Parathyroid adenoma (tissue), 2 donors: ENCODE measurements around the gene ARMH3.

Source experiments
- H2AFZ ChIP-seq: fragments of 300-600 bp; sonication (generic); one replicate; pipeline ENCODE4 v1.7.0; 2017; ENCODE audit warnings: antibody characterized with exemption, mild to moderate bottlenecking
- H3K27ac ChIP-seq: fragments of 300-600 bp; sonication (generic); one replicate; pipeline ENCODE4 v1.7.0; 2017
- H3K27me3 ChIP-seq: fragments of 300-600 bp; sonication (generic); one replicate; pipeline ENCODE4 v1.7.0; 2017; ENCODE audit warnings: low read length; ENCODE audit not compliant: control insufficient read depth, insufficient read depth
- H3K36me3 ChIP-seq: fragments of 300-600 bp; sonication (generic); one replicate; pipeline ENCODE4 v1.7.0; 2017; ENCODE audit warnings: low read length; ENCODE audit not compliant: control insufficient read depth, insufficient read depth
- H3K4me1 ChIP-seq: fragments of 300-600 bp; sonication (generic); one replicate; pipeline ENCODE4 v1.7.0; 2017; ENCODE audit warnings: control low read depth
- H3K4me2 ChIP-seq: fragments of 300-600 bp; sonication (generic); one replicate; pipeline ENCODE4 v1.7.0; 2017; ENCODE audit warnings: low read length
- H3K4me3 ChIP-seq: fragments of 300-600 bp; sonication (generic); one replicate; pipeline ENCODE4 v1.7.0; 2017; ENCODE audit warnings: low read depth, low read length
- H3K79me2 ChIP-seq: fragments of 300-600 bp; sonication (generic); one replicate; pipeline ENCODE4 v1.7.0; 2017; ENCODE audit warnings: control low read depth
- H3K9ac ChIP-seq: fragments of 300-600 bp; sonication (generic); one replicate; pipeline ENCODE4 v1.7.0; 2017; ENCODE audit warnings: mild to moderate bottlenecking
- H3K9me3 ChIP-seq: fragments of 300-600 bp; sonication (generic); one replicate; pipeline ENCODE4 v1.7.0; 2017; ENCODE audit warnings: low read length; ENCODE audit not compliant: control insufficient read depth
- TF ChIP-seq, protein P1 (sequence below): fragments of 300-600 bp; sonication (generic); IDR thresholded peaks from one replicate; pipeline ENCODE4 v1.7.0; 2017; ENCODE audit warnings: antibody characterized with exemption, mild to moderate bottlenecking
- donor health status: primary hyperparathyroidism.

Gene ARMH3

GRCh38 chr10:102086196-102086595 is 30.2 kb upstream of the ARMH3 start:
- no peaks in the 10 kb centered on the region for H3K27me3 ChIP-seq
- H3K79me2 ChIP-seq = no peaks in the 10 kb centered on the region
- H3K27ac ChIP-seq = no peak overlapping the region
- H3K4me3 ChIP-seq = no peak overlapping the region
- no peaks in the 10 kb centered on the region for H3K9me3 ChIP-seq
- no peak overlapping the region for H2AFZ ChIP-seq
- TF ChIP-seq, protein P1, sequence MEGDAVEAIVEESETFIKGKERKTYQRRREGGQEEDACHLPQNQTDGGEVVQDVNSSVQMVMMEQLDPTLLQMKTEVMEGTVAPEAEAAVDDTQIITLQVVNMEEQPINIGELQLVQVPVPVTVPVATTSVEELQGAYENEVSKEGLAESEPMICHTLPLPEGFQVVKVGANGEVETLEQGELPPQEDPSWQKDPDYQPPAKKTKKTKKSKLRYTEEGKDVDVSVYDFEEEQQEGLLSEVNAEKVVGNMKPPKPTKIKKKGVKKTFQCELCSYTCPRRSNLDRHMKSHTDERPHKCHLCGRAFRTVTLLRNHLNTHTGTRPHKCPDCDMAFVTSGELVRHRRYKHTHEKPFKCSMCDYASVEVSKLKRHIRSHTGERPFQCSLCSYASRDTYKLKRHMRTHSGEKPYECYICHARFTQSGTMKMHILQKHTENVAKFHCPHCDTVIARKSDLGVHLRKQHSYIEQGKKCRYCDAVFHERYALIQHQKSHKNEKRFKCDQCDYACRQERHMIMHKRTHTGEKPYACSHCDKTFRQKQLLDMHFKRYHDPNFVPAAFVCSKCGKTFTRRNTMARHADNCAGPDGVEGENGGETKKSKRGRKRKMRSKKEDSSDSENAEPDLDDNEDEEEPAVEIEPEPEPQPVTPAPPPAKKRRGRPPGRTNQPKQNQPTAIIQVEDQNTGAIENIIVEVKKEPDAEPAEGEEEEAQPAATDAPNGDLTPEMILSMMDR = no peak
- no peaks in the 10 kb centered on the region for H3K4me1 ChIP-seq
- no peaks in the 10 kb centered on the region for H3K36me3 ChIP-seq
- no peak overlapping the region for H3K4me2 ChIP-seq
- H3K9ac ChIP-seq = no peak overlapping the region

GRCh38 chr10:102085336-102085735 is 29.4 kb upstream of the ARMH3 start:
- H3K4me1 ChIP-seq = no peaks in the 10 kb centered on the region
- no peak overlapping the region for H2AFZ ChIP-seq
- no peaks in the 10 kb centered on the region for H3K9me3 ChIP-seq
- H3K4me2 ChIP-seq = no peak overlapping the region
- H3K36me3 ChIP-seq = no peaks in the 10 kb centered on the region
- no peak overlapping the region for H3K9ac ChIP-seq
- H3K4me3 ChIP-seq = no peak overlapping the region
- H3K27me3 ChIP-seq = no peaks in the 10 kb centered on the region
- H3K79me2 ChIP-seq = no peaks in the 10 kb centered on the region
- TF ChIP-seq, protein P1 = no peak
- no peak overlapping the region for H3K27ac ChIP-seq

DNA sequence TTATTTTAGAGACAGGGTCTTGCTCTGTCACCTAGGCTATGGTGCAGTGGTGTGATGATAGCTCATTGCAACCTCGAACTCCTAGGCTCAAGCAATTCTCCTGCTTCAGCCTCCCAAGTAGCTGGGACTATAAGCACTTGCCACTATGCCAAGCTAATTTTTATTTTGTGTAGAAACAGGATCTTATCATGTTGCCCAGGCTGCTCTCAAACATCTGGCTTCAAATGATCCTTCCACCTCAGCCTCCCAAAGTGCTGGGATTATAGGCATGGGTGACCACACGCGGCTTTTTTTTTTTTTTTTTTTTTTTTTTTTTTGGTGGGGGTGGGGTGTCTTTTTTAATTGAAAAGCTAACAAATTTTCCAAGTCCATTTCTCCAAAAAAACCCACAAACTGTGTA is 27.6 kb upstream of the ARMH3 start:
- TF ChIP-seq, protein P1 = no peak
- no peak overlapping the region for H3K9ac ChIP-seq
- H3K4me2 ChIP-seq = no peak overlapping the region

DNA sequence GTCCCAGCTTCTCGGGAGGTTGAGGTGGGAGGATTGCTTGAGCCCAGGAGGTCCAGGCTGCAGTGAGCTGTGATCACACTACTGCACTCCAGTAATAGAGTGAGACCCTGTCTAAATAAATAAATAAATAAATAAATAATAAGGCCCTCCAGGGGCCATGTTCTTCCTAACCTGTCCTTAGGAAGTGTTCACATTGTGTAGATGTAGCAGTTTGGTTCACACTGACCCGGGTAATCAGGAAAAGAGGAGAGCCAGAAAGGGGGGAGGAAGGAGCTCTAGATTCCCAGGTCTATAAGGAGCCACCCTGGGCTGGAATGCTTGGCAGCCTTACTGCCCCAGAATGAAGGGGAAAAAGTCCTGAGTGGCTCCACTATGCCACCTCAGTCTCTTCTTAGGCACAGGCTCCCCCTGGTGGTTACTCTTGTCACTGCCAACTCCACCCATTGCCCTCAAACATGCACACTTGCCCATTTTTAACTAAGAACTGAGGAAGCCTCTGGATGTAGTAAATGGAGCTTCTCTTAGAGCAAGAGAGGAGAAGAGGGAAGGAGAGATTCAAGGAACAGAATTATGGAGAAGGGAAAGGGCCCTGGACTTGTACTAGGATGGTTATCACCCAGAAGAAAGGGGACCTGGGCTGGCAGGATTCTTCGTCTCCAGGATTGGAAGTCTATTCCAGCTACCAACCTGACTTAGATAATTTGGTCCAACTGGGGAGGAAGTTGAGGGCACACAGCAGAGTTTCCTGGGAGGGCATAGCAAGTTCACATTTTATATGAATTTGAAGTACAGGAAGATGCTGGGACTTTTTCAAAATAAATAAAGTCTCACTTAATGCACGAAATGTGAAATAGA is 16.9 kb upstream of the ARMH3 start:
- H3K9ac ChIP-seq = no peak overlapping the region
- TF ChIP-seq, protein P1 = peak; percentile 93
- no peaks in the 10 kb centered on the region for H3K4me1 ChIP-seq
- H3K79me2 ChIP-seq = peaks cover 5% of the 10 kb centered on the region
- H2AFZ ChIP-seq = peak overlapping the region; percentile 24
- H3K27ac ChIP-seq = no peak overlapping the region
- H3K36me3 ChIP-seq = no peaks in the 10 kb centered on the region
- H3K9me3 ChIP-seq = no peaks in the 10 kb centered on the region
- no peak overlapping the region for H3K4me3 ChIP-seq
- H3K4me2 ChIP-seq = no peak overlapping the region
- no peaks in the 10 kb centered on the region for H3K27me3 ChIP-seq

More for the DNA sequence above, 27.6 kb upstream of the ARMH3 start:
- no peaks in the 10 kb centered on the region for H3K27me3 ChIP-seq
- no peak overlapping the region for H3K27ac ChIP-seq
- H3K4me3 ChIP-seq = no peak overlapping the region
- H3K4me1 ChIP-seq = no peaks in the 10 kb centered on the region
- H2AFZ ChIP-seq = no peak overlapping the region
- H3K79me2 ChIP-seq = no peaks in the 10 kb centered on the region
- no peaks in the 10 kb centered on the region for H3K36me3 ChIP-seq
- H3K9me3 ChIP-seq = no peaks in the 10 kb centered on the region

GRCh38 chr10:102069071-102069470 is 13.1 kb upstream of the ARMH3 start:
- H3K4me3 ChIP-seq = no peak overlapping the region
- peaks cover 8% of the 10 kb centered on the region for H3K79me2 ChIP-seq
- TF ChIP-seq, protein P1 = no peak
- no peaks in the 10 kb centered on the region for H3K9me3 ChIP-seq
- H3K4me1 ChIP-seq = peaks cover 3% of the 10 kb centered on the region
- no peak overlapping the region for H3K27ac ChIP-seq
- no peak overlapping the region for H3K9ac ChIP-seq
- no peaks in the 10 kb centered on the region for H3K27me3 ChIP-seq
- H2AFZ ChIP-seq = no peak overlapping the region
- H3K4me2 ChIP-seq = no peak overlapping the region
- H3K36me3 ChIP-seq = no peaks in the 10 kb centered on the region
